Hematopoietic multipotent progenitor cell (in vitro differentiated cells): Measurements from ENCODE around the gene GLIS1. TPM values are rescaled to one million over a fixed set of nuclear protein-coding genes. Genes with fewer than 3 reads are reported as not detected.
"Not testable (repeated sequence)": the region's sequence is repeated elsewhere in the genome, so short reads cannot be mapped to it uniquely, and the experiment has no call there.

Experiments
- DNase-seq, 3 donors: peaks; one replicate each; pipeline ENCODE4 v3.0.0-alpha.2; 2011 to 2015; ENCODE audit warnings: low read depth in 2 of 3, low spot score in 2 of 3
- total RNA-seq: library from RNA; depleted of rRNA; stranded (reverse); fragments of >200 nt; gene quantifications from one replicate; pipeline ENCODE4 v1.2.3, GENCODE V29; 2012

GLIS1 gene
- total RNA-seq, 1 donor = not detected

- no peak for DNase-seq
These were observed 81.5 kb downstream of the GLIS1 start for GRCh38 chr1:53657531-53657805.

DNA sequence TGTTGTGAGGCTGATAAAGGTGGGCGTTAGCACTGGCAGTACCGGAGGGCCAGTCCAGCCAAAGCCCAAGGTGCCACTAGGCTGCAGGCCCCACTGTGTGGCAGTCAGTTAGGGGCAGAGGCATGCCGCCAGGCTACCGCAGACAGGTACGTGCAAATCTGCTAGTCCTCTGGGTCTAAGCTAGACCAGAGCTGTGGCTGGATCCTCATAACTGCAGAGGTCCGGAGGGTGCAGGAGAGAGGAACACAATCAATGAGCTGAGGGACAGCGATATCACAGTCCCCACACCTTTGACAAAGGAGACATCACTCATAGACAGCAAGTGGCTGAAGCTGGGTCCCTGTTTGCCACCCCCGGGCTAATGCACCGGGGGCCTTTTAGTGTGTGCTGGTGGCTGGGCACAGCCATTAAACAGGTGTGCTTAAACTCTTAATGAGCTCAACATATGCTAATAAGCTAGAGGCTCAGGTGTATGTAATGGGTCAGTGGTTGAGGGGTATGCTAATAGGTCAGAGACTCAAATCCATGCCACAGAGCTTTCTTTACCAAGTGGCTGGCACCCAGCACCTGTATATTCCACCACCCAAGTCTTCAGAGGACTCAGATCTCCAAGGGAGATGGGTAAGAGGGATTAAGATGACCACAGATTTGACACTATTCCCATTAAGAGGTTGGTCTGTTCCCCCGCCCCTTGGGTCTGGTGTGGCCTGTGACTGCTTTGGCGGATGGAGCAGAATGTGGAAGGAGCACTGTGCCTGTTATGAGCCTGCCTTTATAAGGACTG lies 82.0 kb downstream of the GLIS1 start:
- peak in 1 of 3 donors; percentile 13 for DNase-seq

GRCh38 chr1:53655931-53656746 lies 82.8 kb downstream of the GLIS1 start:
- DNase-seq = peak in 2 of 3 donors; percentile 16 to 38

DNA sequence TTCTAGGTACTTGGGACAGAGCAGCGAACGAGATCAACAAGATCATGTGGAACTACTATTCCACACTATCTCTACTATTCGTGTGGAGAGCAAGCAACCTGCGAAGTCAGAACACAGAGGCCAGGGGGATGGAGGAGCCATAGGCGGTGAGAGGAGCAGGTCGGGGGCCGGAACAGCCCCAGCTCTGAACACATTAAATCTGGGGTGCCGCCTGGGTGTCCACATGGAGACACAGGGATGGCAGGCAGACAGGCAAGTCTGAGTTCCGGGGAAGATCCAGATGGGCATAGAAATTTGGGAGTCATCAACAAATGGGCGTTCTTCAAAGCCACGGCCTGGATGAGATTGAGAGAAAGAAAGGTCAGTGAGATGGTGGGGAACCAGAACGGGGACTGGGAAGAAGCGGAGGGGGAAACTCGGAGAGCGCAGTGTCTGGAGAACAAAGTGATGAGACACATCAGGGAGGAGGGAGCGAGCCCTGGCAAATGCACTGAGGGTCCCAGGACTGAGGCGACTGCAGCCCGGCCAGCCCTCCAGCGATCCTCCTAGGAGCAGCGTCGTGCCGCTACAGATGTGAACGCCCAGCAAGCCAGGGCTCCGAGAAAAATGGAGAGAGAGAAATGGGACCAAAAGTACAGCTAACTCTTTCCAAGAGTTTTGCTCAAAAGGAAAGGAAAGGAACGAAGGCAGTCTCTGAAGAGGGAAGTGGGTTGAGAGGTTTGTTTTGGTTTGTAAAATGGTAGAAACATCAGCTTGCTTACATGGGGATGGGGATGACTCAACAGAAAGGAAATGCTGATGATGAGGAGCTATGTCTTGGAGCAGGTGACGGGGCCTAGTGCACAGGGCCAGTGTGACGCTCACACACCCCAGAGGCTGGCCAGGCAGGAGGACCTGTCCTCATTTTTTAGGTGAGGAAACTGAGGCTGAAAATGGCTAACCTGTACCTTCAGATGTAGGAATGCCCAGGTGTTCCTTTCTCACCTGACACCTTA lies 84.5 kb downstream of the GLIS1 start:
- DNase-seq = peak in 2 of 3 donors; percentile 14 to 49

DNA sequence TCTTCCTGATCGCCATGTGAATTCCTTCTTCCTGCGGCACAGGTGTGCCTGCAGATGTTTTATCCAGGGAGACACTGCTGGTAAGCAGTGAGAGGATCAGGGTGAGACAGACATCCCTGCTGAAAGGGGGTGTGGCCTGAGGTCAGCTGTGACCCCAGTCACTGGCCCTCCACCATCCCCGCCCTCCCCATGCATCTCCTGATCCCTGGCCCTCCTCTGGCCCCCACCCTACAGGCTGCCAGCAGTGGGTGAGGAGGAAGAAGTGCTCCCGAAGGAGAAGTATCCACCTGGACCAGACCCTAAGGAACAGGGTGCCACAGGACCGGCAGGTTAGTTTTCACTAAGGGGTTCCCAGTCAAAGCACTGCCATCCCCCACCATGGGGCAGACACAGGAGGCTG lies 85.3 kb downstream of the GLIS1 start:
- no peak for DNase-seq

DNA sequence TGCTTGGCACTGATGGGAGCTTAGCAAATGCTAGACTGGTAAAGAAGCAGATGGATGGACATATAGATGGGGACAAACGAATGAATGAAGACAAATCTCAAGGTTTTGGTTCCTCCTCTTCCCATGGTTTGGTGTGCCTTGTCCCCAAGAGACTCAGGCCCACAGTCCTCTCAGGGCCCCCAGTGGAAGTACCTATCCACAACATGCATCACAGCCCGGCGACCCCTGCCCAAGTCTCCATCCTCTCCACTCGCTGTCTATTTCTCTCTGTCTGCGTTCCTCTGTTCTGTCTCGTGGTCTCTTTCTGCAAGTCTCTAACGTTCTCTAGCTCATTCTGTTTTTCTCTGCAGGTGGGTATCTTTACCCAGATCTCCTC lies 85.8 kb downstream of the GLIS1 start:
- DNase-seq = no peak

GRCh38 chr1:53652441-53653199 lies 86.3 kb downstream of the GLIS1 start:
- DNase-seq = no peak

- no peak for DNase-seq
These were observed 87.6 kb downstream of the GLIS1 start for GRCh38 chr1:53651356-53651755.

- DNase-seq = no peak
These were observed 90.4 kb downstream of the GLIS1 start for GRCh38 chr1:53648516-53648915.

DNA sequence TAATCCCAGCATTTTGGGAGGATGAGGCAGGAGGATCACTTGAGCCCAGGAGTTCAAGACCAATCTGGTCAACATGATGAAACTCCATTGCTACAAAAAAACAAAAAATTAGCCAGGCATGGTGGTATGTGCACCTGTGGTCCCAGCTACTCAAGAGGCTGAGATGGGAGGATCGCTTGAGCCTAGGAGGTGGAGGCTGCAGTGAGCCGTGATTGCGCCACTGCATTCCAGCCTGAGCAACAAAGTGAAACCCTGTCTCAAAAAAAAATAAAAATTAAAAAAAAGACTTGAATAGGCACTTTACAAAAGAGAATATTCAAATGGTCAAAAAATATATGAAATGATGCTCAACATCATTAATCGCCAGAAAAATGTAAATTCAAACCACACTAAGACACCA lies 91.0 kb downstream of the GLIS1 start:
- DNase-seq = not testable (repeated sequence)

- DNase-seq = no peak
These were observed 92.2 kb downstream of the GLIS1 start for GRCh38 chr1:53646732-53647131.

- no peak for DNase-seq
These were observed 93.3 kb downstream of the GLIS1 start for GRCh38 chr1:53645690-53646078.

DNA sequence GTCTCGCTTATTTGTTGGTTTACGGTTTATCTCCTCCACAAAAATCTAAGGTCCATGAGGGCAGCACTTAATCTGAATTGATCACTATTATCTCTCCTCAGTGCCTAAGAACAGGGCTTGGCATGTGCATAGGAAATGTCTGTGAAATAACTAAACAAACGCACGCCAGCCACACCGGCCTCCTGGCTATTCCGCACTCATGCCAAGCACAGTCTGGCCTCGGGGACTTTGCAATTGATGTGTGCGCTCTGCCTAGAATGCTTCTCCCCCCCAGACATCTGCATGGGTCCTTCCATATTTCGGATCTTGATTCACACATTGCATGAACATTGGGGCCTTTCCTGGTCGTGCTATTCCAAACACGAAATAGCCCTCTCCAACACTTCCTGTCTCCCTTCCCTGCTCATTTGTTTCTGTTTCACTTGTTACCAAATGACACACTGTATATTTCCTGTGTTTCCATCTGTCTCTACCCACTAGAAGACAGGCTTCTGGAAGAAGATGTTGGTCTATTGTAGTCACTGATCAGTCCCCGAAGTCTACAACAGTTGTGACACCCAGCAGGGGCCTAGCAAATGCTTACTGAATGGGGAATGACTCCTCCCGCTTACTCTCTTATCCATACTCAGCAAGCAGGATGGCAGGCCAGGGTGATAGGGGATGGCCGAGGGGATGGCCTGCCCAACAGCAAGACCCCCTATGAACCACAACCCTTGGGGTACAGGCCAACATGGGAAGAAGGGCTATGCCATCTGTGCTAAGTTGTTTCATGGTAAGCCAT lies 93.9 kb downstream of the GLIS1 start:
- DNase-seq = no peak

GRCh38 chr1:53644496-53644895 lies 94.5 kb downstream of the GLIS1 start:
- DNase-seq = no peak

- no peak for DNase-seq
These were observed 95.0 kb downstream of the GLIS1 start for GRCh38 chr1:53643881-53644390.

DNA sequence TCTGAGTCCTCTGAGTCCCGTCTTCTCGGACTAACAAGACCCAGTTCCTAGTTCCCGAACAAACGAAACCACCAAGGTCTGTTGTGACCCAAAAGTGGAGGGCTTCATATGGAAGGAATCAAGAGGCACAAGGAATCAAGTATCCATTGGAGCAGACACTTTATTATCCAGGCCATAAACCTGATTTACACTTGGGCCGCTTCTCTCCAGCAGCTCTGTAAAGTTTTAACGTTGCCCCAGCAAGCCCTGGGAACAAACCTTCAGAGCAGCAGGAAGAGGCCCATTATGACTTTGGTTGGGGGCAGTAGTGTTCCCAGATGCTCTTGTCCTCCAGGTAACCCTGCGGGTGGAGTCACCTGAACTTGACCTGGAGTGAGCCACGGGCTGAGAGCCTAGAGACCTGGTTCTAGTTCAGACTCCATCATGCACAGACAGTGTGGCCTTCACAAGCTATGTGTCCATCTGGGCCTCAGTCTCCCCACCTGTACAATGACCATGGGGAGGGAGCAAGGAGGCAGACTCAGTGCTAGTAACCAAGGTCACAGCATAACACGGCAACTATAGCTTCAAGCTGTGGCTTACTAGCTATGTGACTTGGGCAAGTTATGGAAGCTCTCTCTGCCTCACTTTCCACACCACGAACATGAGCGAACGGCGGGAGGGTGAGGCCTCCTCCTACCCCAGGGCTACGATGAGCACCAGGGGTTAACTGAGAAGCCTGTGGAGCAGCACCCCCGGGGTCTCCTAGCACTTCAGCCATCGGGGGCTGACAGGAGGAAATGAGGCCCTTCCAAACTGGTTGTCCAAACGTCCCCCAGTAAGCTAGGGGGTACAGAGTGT lies 95.7 kb downstream of the GLIS1 start:
- no peak for DNase-seq

DNA sequence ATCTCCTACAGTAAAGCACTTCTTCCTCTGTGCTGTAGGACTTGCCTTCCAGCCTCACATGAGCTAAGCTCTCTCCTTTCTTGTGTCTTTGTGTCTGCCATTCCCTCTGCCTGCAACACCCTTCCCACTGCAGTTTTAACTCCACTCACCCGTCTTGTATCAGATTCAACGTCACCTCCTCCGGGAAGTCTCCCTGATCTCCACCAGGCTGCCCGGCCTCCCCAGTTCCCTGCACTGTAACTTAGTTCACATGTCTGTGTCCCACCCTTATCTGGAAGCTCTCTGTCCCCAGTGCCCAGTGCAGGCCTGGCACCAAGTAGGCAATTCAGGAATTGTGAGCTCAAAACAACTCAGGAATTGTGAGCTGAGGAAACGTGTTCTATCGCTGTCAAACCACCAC lies 96.4 kb downstream of the GLIS1 start:
- DNase-seq = no peak

GRCh38 chr1:53642215-53642555 lies 96.8 kb downstream of the GLIS1 start:
- DNase-seq = no peak
